NCI-H82 treated with DMSO at 0.1 percent for 48 hours (cell line): Measurements from ENCODE around the gene TP53I13.

ENCODE experiments used
- DNase-seq: peaks from one replicate; lab custom pipeline; 2025; ENCODE audit not compliant: unreplicated experiment; lab: John Stamatoyannopoulos, UW

The TP53I13 gene

GRCh38 chr17:29579866-29580771 lies 11.6 kb downstream of the TP53I13 start:
- DNase-seq = peak; percentile 56

GRCh38 chr17:29581583-29582253 lies 13.2 kb downstream of the TP53I13 start:
- no peak for DNase-seq

- no peak for DNase-seq
These were observed 13.8 kb downstream of the TP53I13 start for GRCh38 chr17:29582254-29582765.

GRCh38 chr17:29582772-29583171 lies 14.3 kb downstream of the TP53I13 start:
- DNase-seq = no peak

- DNase-seq = no peak
These were observed 15.1 kb downstream of the TP53I13 start for GRCh38 chr17:29583324-29584248.

- no peak for DNase-seq
These were observed 16.1 kb downstream of the TP53I13 start for GRCh38 chr17:29584452-29585079.

- DNase-seq = no peak
These were observed 16.7 kb downstream of the TP53I13 start for GRCh38 chr17:29585080-29585751.

GRCh38 chr17:29586676-29587469 lies 18.4 kb downstream of the TP53I13 start:
- DNase-seq = no peak

- no peak for DNase-seq
These were observed 19.1 kb downstream of the TP53I13 start for GRCh38 chr17:29587591-29587990.

GRCh38 chr17:29588017-29588561 lies 19.6 kb downstream of the TP53I13 start:
- no peak for DNase-seq

- no peak for DNase-seq
These were observed 20.3 kb downstream of the TP53I13 start for GRCh38 chr17:29588562-29589411.

GRCh38 chr17:29589524-29590410 lies 21.3 kb downstream of the TP53I13 start, which contains the start of gene GIT1:
Gene GIT1 (minus strand): TSS chr17:29589648. CDS start chr17:29589378, 270 bp downstream.
- peak; percentile 70 for DNase-seq

GRCh38 chr17:29590411-29591145 lies 22.1 kb downstream of the TP53I13 start:
- DNase-seq = peak; percentile 73

- DNase-seq = peak; percentile 71
These were observed 22.7 kb downstream of the TP53I13 start for GRCh38 chr17:29591146-29591736.

GRCh38 chr17:29591737-29592608 lies 23.5 kb downstream of the TP53I13 start:
- peak; percentile 81 for DNase-seq
